ENCODE measurements around the gene BORCS8. TPM values are rescaled to one million over a fixed set of nuclear protein-coding genes. Genes with fewer than 3 reads are reported as not detected.

The BORCS8 gene
- total and polyA plus RNA-seq, 2 of the 4 experiments (the other 2 are of a cell fraction) = 16.7 to 33.9 TPM

DNA sequence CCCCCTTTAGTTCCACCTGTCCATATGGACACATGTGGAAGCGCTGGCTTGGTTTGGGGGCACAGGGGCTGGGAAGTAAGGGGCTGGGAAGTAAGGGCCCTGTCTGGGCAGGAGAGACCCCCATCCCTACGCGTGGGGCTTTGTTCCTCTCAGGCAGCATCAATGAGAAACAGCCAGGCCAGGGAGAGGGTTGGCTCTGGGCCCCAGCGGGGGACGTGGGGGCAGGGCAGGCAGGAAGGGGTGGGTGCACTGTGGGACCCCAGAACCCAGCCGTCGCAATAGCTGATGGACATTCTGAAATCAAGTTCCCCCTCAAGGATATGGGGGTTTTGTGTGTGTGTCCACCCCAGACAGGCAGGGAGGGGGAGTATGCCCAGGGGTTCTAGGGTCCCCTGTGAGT, 21.0 kb upstream of the BORCS8 start:
- no peak overlapping the region for H4K91ac ChIP-seq (ENCODE audit: insufficient read depth, low read depth, low read length)
- H2BK5ac ChIP-seq (ENCODE audit: low read depth, low read length, poor library complexity, severe bottlenecking) = no peak overlapping the region
- no peak overlapping the region for H3K27ac ChIP-seq (ENCODE audit: insufficient read depth, low read length)
- no peaks in the 10 kb centered on the region for H3K9me3 ChIP-seq (ENCODE audit: control insufficient read depth, insufficient read depth, low read length)
- no peaks in the 10 kb centered on the region for H3K4me1 ChIP-seq (ENCODE audit: control insufficient read depth, insufficient read depth, low read length)
- no peak overlapping the region for H2AK5ac ChIP-seq (ENCODE audit: low read depth, low read length)
- H4K8ac ChIP-seq (ENCODE audit: low read depth in 2 of 2, low read length in 2 of 2) = no peak overlapping the region
- H3K23ac ChIP-seq (ENCODE audit: low read depth, low read length) = no peak overlapping the region
- DNase-seq (no peak), ATAC-seq (ENCODE audit: low read depth) (no peak)
- no TSS peak for BruUV-seq (replicated peaks)
- no peak overlapping the region for H2BK20ac ChIP-seq (ENCODE audit: low read depth, low read length)
- no peak overlapping the region for H3K4me2 ChIP-seq (ENCODE audit: low read depth, low read length)
- TF ChIP-seq CEBPB (IDR thresholded peaks at IDR 0.05; ENCODE audit: low read depth, low read length) = no peak
- TF ChIP-seq RFX5 (IDR thresholded peaks at IDR 0.05; ENCODE audit: low read depth, low read length) = no peak
- TF ChIP-seq CHD1 (IDR thresholded peaks at IDR 0.05; ENCODE audit: low read depth, low read length) = no peak
- TF ChIP-seq RAD21 (IDR thresholded peaks at IDR 0.05; ENCODE audit: low read length) = no peak
- TF ChIP-seq SMC3 (IDR thresholded peaks at IDR 0.05; ENCODE audit: low read depth, low read length) = no peak
- no peak for TF ChIP-seq MXI1 (IDR thresholded peaks at IDR 0.05; ENCODE audit: borderline replicate concordance, low read depth, low read length)
- no peak for TF ChIP-seq MAFK (IDR thresholded peaks at IDR 0.05; ENCODE audit: low read depth, low read length)
- TF ChIP-seq, protein P1, sequence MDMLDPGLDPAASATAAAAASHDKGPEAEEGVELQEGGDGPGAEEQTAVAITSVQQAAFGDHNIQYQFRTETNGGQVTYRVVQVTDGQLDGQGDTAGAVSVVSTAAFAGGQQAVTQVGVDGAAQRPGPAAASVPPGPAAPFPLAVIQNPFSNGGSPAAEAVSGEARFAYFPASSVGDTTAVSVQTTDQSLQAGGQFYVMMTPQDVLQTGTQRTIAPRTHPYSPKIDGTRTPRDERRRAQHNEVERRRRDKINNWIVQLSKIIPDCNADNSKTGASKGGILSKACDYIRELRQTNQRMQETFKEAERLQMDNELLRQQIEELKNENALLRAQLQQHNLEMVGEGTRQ (IDR thresholded peaks at IDR 0.05; ENCODE audit: low read depth, low read length) = no peak
- TF ChIP-seq, protein P2, sequence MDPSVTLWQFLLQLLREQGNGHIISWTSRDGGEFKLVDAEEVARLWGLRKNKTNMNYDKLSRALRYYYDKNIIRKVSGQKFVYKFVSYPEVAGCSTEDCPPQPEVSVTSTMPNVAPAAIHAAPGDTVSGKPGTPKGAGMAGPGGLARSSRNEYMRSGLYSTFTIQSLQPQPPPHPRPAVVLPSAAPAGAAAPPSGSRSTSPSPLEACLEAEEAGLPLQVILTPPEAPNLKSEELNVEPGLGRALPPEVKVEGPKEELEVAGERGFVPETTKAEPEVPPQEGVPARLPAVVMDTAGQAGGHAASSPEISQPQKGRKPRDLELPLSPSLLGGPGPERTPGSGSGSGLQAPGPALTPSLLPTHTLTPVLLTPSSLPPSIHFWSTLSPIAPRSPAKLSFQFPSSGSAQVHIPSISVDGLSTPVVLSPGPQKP (IDR thresholded peaks at IDR 0.05; ENCODE audit: borderline replicate concordance, low read depth, low read length) = no peak
- TF ChIP-seq, protein P3, sequence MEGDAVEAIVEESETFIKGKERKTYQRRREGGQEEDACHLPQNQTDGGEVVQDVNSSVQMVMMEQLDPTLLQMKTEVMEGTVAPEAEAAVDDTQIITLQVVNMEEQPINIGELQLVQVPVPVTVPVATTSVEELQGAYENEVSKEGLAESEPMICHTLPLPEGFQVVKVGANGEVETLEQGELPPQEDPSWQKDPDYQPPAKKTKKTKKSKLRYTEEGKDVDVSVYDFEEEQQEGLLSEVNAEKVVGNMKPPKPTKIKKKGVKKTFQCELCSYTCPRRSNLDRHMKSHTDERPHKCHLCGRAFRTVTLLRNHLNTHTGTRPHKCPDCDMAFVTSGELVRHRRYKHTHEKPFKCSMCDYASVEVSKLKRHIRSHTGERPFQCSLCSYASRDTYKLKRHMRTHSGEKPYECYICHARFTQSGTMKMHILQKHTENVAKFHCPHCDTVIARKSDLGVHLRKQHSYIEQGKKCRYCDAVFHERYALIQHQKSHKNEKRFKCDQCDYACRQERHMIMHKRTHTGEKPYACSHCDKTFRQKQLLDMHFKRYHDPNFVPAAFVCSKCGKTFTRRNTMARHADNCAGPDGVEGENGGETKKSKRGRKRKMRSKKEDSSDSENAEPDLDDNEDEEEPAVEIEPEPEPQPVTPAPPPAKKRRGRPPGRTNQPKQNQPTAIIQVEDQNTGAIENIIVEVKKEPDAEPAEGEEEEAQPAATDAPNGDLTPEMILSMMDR (conservative IDR thresholded peaks at IDR 0.05; ENCODE audit: low read depth, low read length) = no peak
- TF ChIP-seq RCOR1 (IDR thresholded peaks at IDR 0.05; ENCODE audit: insufficient replicate concordance, low read length) = no peak
- TF ChIP-seq POLR2A (IDR thresholded peaks at IDR 0.05; ENCODE audit: low read depth, low read length) = no peak
- no peak for TF ChIP-seq BHLHE40 (IDR thresholded peaks at IDR 0.05; ENCODE audit: low read depth, low read length)
- no peak for TF ChIP-seq NFE2L2 (IDR thresholded peaks at IDR 0.05; ENCODE audit: low read depth, low read length)
- no peak for TF ChIP-seq MAZ (IDR thresholded peaks at IDR 0.05; ENCODE audit: borderline replicate concordance, low read depth, low read length)
- H3K4ac ChIP-seq (ENCODE audit: low read depth, low read length) = no peak overlapping the region
- CTCF ChIA-PET = no interaction called here
- 0 out of 2 replicates have a peak, but pooled peaks cover 2% of the 10 kb centered on the region for H3K9me1 ChIP-seq (ENCODE audit: insufficient read depth, low read length)
- WGBS, 2 experiments (ENCODE audit: extremely low coverage in 2 of 2, insufficient read length in 1 of 2) = no CpG with 5 or more reads among the region's 7 CpGs
- H2AK9ac ChIP-seq (replicated peaks; ENCODE audit: low read depth, low read length, poor library complexity) = no peak overlapping the region
- H2AFZ ChIP-seq (replicated peaks; ENCODE audit: low read length, poor library complexity) = no peak overlapping the region
- H4K5ac ChIP-seq (ENCODE audit: low read depth, low read length) = no peak overlapping the region
- no peak overlapping the region for H3K56ac ChIP-seq (ENCODE audit: extremely low read depth, insufficient read depth, low read length)
- no peak overlapping the region for H2BK15ac ChIP-seq (ENCODE audit: low read depth, low read length)
- in situ Hi-C loops (cut with MboI; ENCODE audit: low sequenced_read_pairs) = no loop called here
- intact Hi-C loops (cut with micrococcal nuclease) = no loop called here
- no peak overlapping the region for H3K4me3 ChIP-seq (ENCODE audit: insufficient read depth, low read depth, low read length)
- POLR2A ChIA-PET (ENCODE audit: unreplicated experiment) = no interaction called here
- H3K36me3 ChIP-seq (ENCODE audit: control insufficient read depth, insufficient read depth, low read length) = no peaks in the 10 kb centered on the region
- peaks cover 29% of the 10 kb centered on the region for H3K27me3 ChIP-seq (ENCODE audit: control insufficient read depth, insufficient read depth, low read length)
- no peak overlapping the region for H3K14ac ChIP-seq (replicated peaks; ENCODE audit: low read depth, low read length)
- dilution Hi-C loops (cut with HindIII; ENCODE audit: low sequenced_read_pairs, unreplicated experiment) = no loop called here
- no peak overlapping the region for H3K9ac ChIP-seq (ENCODE audit: low read depth, low read length)
- H3K79me1 ChIP-seq (ENCODE audit: low read depth in 1 of 2, low read length in 2 of 2) = no peaks in the 10 kb centered on the region
- H4K20me1 ChIP-seq (ENCODE audit: insufficient read depth, low read length) = peaks cover 6% of the 10 kb centered on the region; the same call in 1 of the 2 replicates
- no peak overlapping the region for H2BK120ac ChIP-seq (ENCODE audit: low read depth, low read length)
- H3K18ac ChIP-seq (ENCODE audit: low read depth, low read length) = no peak overlapping the region

Data from IMR-90 (cell line).